GM21717 (cell line): ENCODE measurements around the gene IL1A.
A peak's percentile ranks its signal among the peaks of the same experiment; 100 is the strongest.

Source experiments
- ATAC-seq: cut with Tn5 transposase; IDR thresholded peaks from one replicate; pipeline ENCODE4 v1.9.1; 2021; ENCODE audit warnings: mild to moderate bottlenecking, moderate library complexity; ENCODE audit not compliant: unreplicated experiment

Gene IL1A

DNA sequence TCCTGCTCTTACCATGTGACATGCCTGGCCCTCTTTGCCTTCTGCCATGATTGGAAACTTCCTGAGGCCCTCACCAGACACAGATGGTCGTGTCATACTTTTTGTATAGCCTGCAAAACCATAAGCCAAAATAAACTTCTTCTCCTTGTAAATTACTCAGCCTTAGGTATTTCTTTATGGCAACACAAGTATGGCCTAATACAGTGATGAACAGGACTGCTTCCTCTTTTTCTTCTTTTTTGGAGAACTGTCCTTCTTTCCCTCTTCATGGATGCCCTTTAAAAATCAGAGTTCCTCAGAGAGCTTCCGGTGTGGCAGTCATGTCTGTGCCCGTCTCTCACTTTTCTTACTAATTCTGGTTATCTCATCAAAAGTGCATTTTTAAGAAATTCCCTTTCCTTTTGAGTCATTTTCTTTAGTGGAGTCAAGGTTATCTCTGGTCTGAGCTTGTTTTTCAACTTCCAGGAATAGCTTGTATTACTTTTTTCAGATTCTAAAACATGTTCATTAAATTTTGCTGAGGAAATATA lies 9.2 kb upstream of the IL1A start:
- ATAC-seq: peak; percentile 58

DNA sequence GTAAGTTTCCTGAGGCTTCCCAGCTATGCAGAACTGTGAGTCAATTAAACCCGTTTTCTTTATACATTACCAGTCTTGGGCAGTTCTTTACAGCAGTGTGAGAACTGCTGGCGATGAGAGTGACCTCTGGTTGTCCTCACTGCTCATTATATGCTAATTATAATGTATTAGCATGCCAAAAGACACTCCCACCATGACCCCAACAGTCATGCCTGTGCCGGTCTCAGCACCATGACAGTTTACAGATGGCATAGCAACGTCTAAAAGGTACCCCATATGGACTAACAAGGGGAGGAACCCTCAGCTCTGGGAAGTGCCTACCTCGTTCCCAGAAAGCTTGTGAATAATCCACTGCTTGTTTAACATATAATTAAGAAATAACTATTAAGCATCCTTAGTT lies 8.1 kb upstream of the IL1A start:
- no peak for ATAC-seq

DNA sequence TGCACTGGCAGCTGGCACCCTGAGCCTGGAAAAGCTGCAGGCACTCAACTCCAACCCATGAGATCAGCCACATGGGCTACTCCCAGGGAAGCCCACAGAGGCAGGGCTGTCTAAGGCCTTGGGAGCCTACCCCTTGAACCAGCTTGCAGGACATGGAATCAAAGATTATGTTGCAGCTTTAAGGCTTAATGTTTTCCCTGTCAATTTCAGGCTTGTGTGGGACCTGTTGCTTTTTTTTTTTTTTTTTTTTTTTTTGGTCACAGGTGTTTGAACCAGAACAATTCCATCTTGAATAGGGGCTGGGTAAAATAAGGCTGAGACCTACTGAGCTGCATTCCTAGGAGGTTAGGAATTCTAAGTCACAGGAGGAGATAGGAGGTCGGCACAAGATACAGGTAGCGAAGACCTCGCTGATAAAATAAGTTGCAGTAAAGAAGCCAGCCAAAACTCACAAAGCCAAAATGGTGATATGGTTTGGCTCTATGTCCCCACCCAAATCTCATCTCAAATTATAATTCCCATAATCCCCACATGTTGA lies 7.5 kb upstream of the IL1A start:
- ATAC-seq: no peak

DNA sequence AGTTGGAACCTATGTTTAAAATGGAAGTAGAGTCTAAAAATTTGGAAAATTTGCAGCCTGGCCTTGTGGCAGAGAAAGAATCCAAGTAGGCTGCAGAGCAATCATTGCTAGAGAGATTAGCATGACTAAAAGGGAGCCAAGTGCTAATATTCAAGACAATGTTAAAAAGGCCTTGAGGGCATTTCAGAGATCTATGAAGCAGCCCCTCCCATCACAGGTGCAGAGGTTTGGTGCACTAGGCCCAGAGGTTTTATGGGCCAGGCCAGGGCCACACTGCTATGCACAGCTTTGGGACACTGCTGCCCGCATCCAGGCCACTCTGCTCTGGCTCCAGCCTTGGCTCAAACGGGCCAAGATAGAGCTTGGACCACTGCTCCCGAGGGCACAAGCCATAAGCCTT lies 6.7 kb upstream of the IL1A start:
- no peak for ATAC-seq

DNA sequence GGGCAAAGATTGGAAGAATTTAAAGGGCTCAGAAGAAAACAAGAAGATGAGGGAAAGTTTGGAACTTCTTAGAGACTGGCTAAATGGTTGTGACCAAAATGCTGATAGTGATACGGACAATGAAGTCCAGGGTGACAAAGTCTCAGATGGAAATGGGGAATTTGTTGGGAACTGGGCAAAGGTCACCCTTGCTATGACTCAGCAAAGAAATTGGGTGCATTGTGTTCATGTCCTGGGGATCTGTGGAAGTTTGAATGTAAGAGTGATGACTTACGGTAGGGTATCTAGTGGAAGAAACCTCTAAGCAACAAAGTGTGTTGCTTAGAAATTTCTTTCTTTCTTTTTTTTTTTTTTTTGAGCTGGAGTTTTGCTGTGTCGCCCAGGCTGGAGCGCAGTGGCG lies 6.0 kb upstream of the IL1A start:
- ATAC-seq: no peak

DNA sequence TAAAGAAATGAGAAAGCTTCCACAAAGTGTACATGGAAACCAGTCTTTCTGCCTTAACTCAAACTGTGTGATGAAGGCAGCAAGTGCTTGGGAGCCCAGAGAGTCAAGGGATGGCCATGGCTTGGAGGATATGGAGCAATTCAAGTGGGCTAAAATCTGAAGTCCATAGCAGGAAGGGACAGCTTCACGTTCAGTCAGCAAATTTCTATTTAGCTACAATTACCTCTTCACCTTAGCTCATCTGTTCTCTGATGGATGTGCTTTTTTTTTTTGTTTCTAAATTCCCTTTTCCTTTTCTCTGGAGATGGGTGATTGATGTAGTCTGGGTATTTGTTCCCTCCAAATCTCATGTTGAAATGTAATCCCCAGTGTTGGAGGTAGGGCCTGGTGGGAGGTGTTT lies 4.9 kb upstream of the IL1A start:
- ATAC-seq: no peak

DNA sequence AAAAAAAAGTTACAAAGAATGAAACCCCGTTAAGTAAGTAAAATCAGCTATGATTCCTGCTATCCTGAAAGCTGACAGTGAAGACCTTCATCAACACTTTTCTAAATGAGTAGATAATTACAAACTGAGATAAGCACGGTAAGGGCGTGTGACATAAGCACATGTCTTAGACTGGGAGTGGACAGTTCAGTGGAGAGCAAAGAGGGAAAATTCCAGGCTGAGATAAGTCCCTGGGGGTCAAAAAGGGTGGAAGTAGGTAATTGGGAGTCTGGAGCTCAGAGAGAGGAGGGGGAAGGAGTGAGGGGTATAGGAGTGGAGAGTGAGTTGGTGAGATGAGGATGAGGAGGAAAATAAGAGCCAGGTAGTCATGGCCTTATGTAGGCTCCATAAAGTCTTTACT lies 4.4 kb upstream of the IL1A start:
- ATAC-seq: no peak

DNA sequence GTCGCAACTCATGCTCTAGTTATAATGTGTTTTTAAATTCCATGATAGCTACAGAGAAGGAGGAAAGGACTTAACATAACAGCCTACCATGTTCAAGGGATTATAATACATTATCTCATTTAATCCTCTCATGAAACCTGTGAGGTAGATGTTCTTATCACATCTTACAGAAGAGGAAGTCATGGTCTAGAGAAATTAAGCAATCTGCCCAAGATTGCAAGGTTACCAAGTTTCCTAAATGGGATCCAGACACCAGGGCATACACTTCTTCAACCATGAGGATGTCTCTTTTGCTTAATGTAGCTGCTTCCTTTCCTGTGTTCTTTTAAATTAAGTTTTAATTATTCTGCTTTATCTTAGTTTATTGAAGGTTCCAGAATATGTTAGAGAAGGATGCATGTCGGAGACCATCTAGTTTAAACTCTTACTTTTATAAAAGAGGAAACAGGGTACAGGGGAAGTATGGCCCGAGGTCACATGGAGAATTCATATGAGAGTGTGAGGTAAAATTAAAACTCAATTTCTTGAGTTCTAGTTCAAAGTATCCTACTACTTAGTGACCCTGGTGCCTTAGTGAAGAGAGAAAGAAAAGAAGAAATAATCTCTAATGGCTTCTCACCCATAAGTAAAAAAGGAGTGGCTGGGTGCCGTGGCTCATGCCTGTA lies 3.6 kb upstream of the IL1A start:
- no peak for ATAC-seq

DNA sequence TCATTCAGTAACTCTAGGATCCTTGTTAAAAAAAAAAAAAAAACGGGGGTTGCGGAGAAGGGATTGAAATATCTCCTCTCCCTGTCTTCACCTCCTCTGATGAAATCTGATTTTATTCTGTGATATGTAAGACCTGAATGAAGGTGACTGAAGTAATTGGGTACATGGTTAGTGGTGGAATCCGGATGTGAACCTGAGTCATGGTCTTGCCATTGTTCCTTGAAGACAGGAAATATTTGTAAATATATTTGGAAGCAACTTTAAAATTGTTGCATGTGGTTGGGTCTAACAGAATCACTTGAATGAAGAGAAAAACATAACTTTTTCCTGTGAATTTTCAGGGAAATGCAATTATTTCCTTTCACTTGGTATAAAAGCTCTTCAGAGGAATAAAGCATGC lies 3.0 kb upstream of the IL1A start:
- no peak for ATAC-seq

DNA sequence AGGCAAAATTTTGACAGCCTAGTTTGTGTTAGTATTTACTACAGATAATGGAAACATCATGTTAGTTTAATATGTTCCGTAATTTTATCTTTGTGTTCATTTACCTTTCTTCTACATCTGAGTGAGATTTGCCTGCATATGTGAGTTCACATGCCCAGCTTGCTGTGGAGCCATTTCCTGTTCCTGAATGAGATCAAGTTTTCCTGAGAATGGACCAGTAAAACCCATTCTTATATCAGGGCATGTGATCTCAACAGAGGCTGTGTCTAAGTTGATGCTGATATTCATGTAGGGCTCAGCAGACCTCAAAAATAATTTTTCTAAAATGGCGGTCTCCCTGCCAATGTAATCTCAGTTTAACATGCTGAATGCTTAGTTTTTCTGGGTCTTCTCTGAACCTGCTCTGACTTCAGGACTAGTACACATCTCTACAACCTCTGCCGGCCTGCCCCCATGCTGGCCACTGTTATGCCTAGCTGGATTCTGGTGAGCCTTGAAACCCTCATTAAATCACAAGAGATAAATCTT lies 1.0 kb downstream of the IL1A start:
- ATAC-seq: no peak

DNA sequence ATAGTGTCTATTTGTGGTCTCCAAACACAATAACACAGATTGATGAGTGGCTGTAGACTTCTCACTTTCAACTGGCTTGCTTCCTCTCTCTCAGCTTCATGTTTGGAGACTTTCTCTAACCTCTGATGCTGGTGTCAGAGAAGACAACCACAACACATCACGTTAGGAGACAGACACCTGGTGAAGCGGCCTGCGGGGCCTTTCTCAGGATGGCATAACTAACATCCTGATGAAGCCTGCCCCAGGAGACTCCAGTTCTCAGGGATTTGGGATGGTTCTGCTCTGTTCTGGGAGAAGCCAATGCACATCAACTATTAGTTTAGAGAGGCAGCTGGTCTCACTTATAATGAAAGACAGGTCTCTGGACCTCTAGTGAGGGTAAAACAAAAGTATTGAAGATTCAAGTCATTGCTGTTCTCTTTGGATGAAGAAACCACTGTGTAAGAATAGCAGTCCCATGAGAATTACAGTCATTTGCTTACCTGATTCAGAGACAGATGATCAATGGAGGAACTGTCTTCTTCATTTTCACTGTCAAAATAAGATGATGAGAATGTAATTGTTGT lies 2.0 kb downstream of the IL1A start:
- peak; percentile 81 for ATAC-seq

DNA sequence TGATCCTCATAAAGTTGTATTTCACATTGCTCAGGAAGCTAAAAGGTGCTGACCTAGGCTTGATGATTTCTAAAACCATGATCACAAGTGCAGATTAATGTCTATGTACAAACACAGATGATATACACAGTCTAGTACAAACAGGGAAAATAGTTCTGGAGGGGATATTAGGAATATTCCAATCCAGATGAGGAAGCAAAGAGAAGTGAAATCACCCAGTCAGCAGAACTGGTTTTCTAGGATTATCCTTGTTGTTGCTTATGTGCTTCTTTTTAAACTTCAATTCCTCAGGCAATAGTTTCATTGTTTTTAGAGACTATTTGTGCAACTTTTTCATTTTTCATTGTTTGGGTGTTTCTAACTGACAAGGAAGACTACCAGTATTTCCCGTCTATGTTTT lies 4.7 kb downstream of the IL1A start:
- no peak for ATAC-seq

DNA sequence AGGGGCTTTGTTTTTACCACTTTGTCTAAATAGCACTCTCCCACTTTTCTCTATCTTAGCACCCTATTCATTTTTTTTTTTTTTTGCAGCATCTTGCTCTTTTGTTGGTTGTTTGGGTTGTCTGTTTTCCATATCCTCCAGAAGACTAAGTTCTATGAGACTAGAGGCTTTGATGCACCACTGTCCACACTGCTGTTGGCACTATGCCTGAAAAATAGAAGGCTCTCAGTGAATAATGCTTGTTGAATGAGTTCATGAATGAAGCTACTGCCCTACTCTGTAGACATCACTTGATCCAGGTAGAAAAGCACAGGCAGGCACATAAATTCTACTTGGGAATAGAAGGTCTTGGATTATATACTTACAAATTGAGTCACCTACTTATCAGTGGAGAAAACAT lies 7.3 kb downstream of the IL1A start:
- ATAC-seq: no peak

DNA sequence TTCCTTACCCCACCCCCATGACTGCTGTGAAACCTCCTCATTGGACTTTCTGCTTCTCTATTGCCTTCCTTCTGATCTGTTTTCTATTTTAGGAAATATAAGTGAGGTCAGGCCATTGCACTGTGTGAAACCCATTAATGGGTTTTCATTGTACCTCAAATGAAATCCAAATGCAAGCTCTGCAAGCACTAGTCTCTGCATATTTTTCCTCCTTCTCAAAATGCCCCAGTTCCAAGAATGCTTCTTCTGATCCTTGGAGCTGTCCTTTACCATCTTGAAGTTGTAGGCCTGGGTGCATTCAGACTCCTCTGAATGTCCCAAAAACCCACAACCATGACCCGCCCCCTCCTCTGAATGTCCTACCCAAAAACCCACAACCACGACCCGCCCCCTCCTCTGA lies 8.2 kb downstream of the IL1A start:
- ATAC-seq: no peak

DNA sequence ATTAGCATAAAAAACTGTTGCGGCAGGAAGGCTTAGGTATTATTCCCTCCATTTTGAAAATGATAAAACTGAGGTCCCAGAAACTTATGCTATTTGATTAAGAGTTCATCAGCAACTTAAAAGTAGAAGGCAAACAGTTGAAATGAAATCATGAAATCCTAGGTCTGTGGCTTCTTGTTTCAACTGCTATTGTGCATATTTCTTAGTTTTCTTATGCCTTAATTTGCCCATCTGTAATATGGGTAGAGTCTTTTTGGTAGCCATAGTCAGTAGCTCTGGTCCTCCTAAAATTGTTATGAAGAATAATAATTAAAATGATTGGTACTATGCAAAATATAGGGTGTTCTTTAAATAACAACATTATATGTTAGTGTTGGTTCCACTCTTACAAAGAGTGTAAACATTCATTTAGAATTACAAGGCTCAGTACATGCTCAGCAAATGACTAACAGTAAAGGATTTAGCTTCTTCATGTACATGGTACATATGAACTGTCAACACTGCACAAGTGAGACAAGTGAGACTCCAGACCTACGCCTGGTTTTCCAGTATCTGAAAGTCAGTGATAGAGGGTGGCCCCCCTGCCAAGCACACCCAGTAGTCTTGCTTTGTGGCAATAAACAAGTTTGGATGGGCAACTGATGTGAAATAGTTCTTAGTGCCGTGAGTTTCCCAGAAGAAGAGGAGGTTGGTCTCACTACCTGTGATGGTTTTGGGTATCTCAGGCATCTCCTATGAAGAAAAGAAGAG lies 9.6 kb downstream of the IL1A start:
- ATAC-seq: no peak

DNA sequence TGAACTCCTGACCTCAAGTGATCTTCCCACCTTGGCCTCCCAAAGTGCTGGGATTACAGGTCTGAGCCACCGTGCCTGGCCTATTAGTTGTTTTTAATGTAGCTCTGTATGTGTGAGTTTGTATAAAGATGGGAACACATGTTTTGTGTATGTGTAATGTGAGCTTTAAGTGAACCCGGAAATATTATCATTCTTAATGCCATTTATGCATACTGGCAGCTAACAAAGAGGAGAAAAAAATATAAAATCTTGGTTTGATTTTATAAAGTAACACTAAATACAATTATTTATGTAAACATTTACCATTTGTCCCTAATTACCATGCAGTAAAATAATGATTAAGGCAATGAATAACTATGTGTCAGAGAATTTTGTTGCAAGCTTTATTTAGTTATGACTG lies 10.7 kb downstream of the IL1A start:
- no peak for ATAC-seq

DNA sequence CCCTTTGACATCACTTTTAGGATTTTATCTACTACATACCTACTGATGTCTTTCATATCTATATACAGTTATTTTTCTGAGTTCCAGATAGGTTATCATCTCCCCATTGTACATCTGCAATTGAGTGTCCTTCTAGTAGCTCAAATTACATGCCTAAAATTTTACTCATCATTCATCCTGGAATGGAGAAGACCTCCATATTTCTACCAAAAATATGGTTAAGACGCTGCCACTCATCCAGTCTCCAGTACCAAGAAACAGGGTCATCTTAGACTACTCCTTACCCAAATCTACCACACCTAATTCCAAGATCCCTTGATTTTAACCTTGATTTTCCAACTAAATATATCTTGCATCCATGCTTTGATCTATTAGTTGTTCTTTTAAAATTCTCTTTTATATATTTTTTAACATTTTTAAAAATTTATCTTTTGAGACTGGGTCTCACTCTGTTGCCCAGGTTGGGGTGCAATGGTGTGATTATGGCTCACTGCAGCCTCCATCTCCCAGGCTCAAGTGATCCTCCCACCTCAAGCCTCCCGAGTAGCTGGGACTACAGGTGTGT lies 11.3 kb downstream of the IL1A start:
- no peak for ATAC-seq

DNA sequence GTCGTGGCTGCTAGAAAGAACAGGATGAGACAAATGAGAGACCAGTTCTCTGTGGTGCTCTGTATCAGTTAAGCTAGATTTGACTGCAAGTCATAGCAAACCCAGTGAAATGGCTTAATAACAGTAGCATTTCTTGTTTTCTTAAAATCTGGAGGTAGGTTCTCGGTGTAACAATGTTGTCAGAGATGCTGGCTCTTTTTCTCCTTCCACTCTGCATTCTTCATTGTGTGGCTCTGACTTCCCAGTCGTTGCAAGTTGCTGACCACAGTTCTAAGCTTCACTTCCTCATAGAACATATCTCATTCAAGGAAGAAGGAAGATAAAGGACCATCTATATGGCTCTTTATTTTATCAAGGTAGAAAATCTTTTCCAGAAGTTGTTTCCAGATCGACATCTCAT lies 12.0 kb downstream of the IL1A start:
- no peak for ATAC-seq

DNA sequence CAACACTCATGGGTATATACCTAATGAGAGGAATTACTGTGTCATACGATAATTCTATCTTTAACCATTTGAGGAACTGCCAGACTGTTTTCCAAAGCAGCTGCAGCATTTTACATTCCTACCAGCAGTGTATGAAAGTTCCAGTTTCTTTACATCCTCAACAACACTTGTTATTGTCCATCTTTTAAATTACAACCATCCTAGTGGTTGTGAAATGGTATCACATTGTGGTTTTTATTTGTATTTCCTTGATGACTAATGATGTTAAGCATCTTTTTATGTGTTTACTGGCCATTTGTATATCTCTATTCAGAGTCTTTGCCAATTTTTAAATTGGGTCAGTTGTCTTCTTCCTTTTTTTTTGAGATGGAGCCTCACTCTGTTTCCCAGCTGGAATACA lies 15.9 kb downstream of the IL1A start:
- no peak for ATAC-seq

DNA sequence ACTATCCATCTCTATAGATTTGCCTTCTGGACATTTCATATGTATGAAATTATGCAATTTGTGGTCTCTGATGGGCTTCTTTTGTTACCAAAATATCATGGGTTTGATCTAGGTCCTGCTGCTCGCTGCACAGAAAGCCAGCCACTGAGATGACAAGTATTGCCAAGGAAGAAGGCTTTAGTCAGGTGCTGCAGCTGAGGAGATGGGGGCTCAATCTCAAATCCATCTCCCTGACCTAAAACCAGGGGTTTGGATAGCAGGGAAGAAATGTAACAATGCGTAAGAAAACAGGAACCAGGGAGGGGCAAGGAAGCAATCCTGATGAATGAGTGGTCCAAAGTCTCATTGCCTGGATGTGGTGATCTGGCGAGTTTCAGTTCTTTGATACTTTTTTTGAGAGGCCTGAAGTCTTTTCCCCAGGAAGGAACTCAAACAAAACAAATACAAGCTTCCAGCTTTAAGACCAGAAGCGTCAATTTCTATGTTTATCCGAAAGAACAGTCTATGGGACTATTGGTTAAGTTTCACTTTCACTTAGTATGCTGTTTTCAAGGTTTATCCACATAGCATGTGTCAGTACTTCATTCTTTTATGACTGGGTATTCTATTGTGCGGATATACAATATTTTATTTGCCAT lies 16.5 kb downstream of the IL1A start:
- no peak for ATAC-seq

DNA sequence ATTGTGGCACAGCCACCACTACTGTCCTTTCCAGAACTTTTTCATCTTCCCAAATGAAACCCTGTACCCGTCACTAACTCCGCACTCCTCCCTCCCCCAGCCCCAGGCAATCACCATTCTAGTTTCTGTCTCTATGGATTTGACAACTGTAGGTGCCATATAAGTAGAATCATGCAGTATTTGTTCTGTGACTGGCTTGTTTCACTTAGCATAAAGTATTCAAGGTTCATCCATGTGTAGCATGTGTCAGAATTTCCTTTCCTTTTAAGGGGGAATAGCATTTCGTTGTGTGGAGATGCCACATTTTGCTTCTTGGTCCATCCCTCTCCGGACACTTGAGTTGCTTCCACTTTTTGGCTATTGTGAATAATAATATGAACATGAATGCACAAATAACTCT lies 19.0 kb downstream of the IL1A start:
- ATAC-seq: no peak
